Mucosa of stomach (tissue), 1 donor: ENCODE results near the gene ATP8A2.
"Not testable (repeated sequence)": the region's sequence is repeated elsewhere in the genome, so short reads cannot be mapped to it uniquely, and the experiment has no call there.

Source experiments
- H3K27me3 ChIP-seq: one replicate; pipeline ENCODE4 v1.7.0; 2013; ENCODE audit warnings: mild to moderate bottlenecking, low read length; ENCODE audit not compliant: control insufficient read depth, insufficient read depth
- H3K36me3 ChIP-seq: one replicate; pipeline ENCODE4 v1.7.0; 2013; ENCODE audit warnings: low read length; ENCODE audit not compliant: control insufficient read depth, insufficient read depth
- H3K4me1 ChIP-seq: one replicate; pipeline ENCODE4 v1.7.0; 2013; ENCODE audit warnings: mild to moderate bottlenecking, low read length; ENCODE audit not compliant: control insufficient read depth, insufficient read depth
- H3K4me3 ChIP-seq: one replicate; pipeline ENCODE4 v1.7.0; 2013; ENCODE audit warnings: low read length
- H3K9ac ChIP-seq: one replicate; pipeline ENCODE4 v1.7.0; 2013; ENCODE audit warnings: mild to moderate bottlenecking, low read length, moderate library complexity
- H3K9me3 ChIP-seq: one replicate; pipeline ENCODE4 v1.7.0; 2013; ENCODE audit warnings: mild to moderate bottlenecking, low read length, moderate library complexity; ENCODE audit not compliant: control insufficient read depth
- donor health status: Pancreatic carcinoma.

Gene ATP8A2

GRCh38 chr13:25783601-25784024, 411.8 kb downstream of the ATP8A2 start:
- H3K4me1 ChIP-seq, result peaks cover 5% of the 10 kb centered on the region
- H3K36me3 ChIP-seq, result no peaks in the 10 kb centered on the region
- H3K9me3 ChIP-seq, result no peaks in the 10 kb centered on the region
- H3K9ac ChIP-seq, result no peak overlapping the region
- H3K4me3 ChIP-seq, result no peak overlapping the region
- H3K27me3 ChIP-seq, result no peaks in the 10 kb centered on the region

- no peaks in the 10 kb centered on the region for H3K36me3 ChIP-seq
- H3K4me3 ChIP-seq, result no peak overlapping the region
Measured at GRCh38 chr13:25784119-25784518, 412.3 kb downstream of the ATP8A2 start.

GRCh38 chr13:25790137-25790536, 418.4 kb downstream of the ATP8A2 start:
- not testable (repeated sequence) for H3K9me3 ChIP-seq, H3K4me3 ChIP-seq, H3K27me3 ChIP-seq, H3K9ac ChIP-seq, H3K4me1 ChIP-seq, H3K36me3 ChIP-seq

More at GRCh38 chr13:25784119-25784518, 412.3 kb downstream of the ATP8A2 start:
- Histone ChIP-seq H3K4me1 (peaks cover 5% of the 10 kb centered on the region), H3K9me3 (no peaks in the 10 kb centered on the region), H3K27me3 (no peaks in the 10 kb centered on the region), H3K9ac (no peak overlapping the region)

- no peak overlapping the region for H3K9ac ChIP-seq
- H3K36me3 ChIP-seq, result no peaks in the 10 kb centered on the region
- H3K9me3 ChIP-seq, result no peaks in the 10 kb centered on the region
- no peak overlapping the region for H3K4me3 ChIP-seq
- peaks cover 19% of the 10 kb centered on the region for H3K4me1 ChIP-seq
- H3K27me3 ChIP-seq, result no peaks in the 10 kb centered on the region
Measured at GRCh38 chr13:25795277-25795676, 423.5 kb downstream of the ATP8A2 start.

- Histone ChIP-seq H3K9ac (no peak overlapping the region), H3K36me3 (no peaks in the 10 kb centered on the region), H3K27me3 (no peaks in the 10 kb centered on the region)
Measured at GRCh38 chr13:25796474-25796873, 424.7 kb downstream of the ATP8A2 start.

GRCh38 chr13:25798998-25799397, 427.2 kb downstream of the ATP8A2 start:
- peaks cover 9% of the 10 kb centered on the region for H3K4me1 ChIP-seq
- H3K9ac ChIP-seq, result no peak overlapping the region
- H3K9me3 ChIP-seq, result no peaks in the 10 kb centered on the region
- H3K4me3 ChIP-seq, result no peak overlapping the region
- no peaks in the 10 kb centered on the region for H3K36me3 ChIP-seq
- no peaks in the 10 kb centered on the region for H3K27me3 ChIP-seq

More at GRCh38 chr13:25796474-25796873, 424.7 kb downstream of the ATP8A2 start:
- H3K4me1 ChIP-seq, result peaks cover 19% of the 10 kb centered on the region
- H3K9me3 ChIP-seq, result no peaks in the 10 kb centered on the region
- no peak overlapping the region for H3K4me3 ChIP-seq

GRCh38 chr13:25800523-25800922, 428.7 kb downstream of the ATP8A2 start:
- H3K9me3 ChIP-seq, result no peaks in the 10 kb centered on the region
- H3K9ac ChIP-seq, result no peak overlapping the region
- H3K4me1 ChIP-seq, result peaks cover 9% of the 10 kb centered on the region
- no peaks in the 10 kb centered on the region for H3K27me3 ChIP-seq
- no peaks in the 10 kb centered on the region for H3K36me3 ChIP-seq
- no peak overlapping the region for H3K4me3 ChIP-seq

GRCh38 chr13:25802579-25802978, 430.8 kb downstream of the ATP8A2 start:
- Histone ChIP-seq H3K9ac (no peak overlapping the region), H3K36me3 (no peaks in the 10 kb centered on the region), H3K9me3 (no peaks in the 10 kb centered on the region), H3K4me3 (no peak overlapping the region), H3K4me1 (peaks cover 5% of the 10 kb centered on the region), H3K27me3 (no peaks in the 10 kb centered on the region)

- Histone ChIP-seq H3K36me3 (no peaks in the 10 kb centered on the region), H3K4me1 (peaks cover 2% of the 10 kb centered on the region), H3K27me3 (no peaks in the 10 kb centered on the region), H3K9me3 (no peaks in the 10 kb centered on the region), H3K9ac (no peak overlapping the region), H3K4me3 (no peak overlapping the region)
Measured at GRCh38 chr13:25803641-25804040, 431.9 kb downstream of the ATP8A2 start.

- Histone ChIP-seq H3K36me3 (no peaks in the 10 kb centered on the region), H3K9me3 (no peaks in the 10 kb centered on the region), H3K27me3 (no peaks in the 10 kb centered on the region), H3K9ac (no peak overlapping the region), H3K4me1 (no peaks in the 10 kb centered on the region), H3K4me3 (no peak overlapping the region)
Measured at GRCh38 chr13:25806264-25806974, 434.6 kb downstream of the ATP8A2 start.

- H3K9ac ChIP-seq, result no peak overlapping the region
- no peak overlapping the region for H3K4me3 ChIP-seq
- no peaks in the 10 kb centered on the region for H3K9me3 ChIP-seq
- no peaks in the 10 kb centered on the region for H3K36me3 ChIP-seq
- no peaks in the 10 kb centered on the region for H3K4me1 ChIP-seq
- H3K27me3 ChIP-seq, result no peaks in the 10 kb centered on the region
Measured at GRCh38 chr13:25807562-25807961, 435.8 kb downstream of the ATP8A2 start.

- Histone ChIP-seq H3K4me3 (no peak overlapping the region), H3K9me3 (no peaks in the 10 kb centered on the region), H3K4me1 (no peaks in the 10 kb centered on the region), H3K9ac (no peak overlapping the region), H3K27me3 (no peaks in the 10 kb centered on the region), H3K36me3 (no peaks in the 10 kb centered on the region)
Measured at GRCh38 chr13:25811506-25811905, 439.7 kb downstream of the ATP8A2 start.

- H3K36me3 ChIP-seq, result no peaks in the 10 kb centered on the region
- no peaks in the 10 kb centered on the region for H3K27me3 ChIP-seq
- H3K4me3 ChIP-seq, result no peak overlapping the region
- no peak overlapping the region for H3K9ac ChIP-seq
- peaks cover 7% of the 10 kb centered on the region for H3K4me1 ChIP-seq
- H3K9me3 ChIP-seq, result no peaks in the 10 kb centered on the region
Measured at GRCh38 chr13:25816239-25816638, 444.5 kb downstream of the ATP8A2 start.
